ENCODE results near the gene LTBR.

LTBR gene

DNA sequence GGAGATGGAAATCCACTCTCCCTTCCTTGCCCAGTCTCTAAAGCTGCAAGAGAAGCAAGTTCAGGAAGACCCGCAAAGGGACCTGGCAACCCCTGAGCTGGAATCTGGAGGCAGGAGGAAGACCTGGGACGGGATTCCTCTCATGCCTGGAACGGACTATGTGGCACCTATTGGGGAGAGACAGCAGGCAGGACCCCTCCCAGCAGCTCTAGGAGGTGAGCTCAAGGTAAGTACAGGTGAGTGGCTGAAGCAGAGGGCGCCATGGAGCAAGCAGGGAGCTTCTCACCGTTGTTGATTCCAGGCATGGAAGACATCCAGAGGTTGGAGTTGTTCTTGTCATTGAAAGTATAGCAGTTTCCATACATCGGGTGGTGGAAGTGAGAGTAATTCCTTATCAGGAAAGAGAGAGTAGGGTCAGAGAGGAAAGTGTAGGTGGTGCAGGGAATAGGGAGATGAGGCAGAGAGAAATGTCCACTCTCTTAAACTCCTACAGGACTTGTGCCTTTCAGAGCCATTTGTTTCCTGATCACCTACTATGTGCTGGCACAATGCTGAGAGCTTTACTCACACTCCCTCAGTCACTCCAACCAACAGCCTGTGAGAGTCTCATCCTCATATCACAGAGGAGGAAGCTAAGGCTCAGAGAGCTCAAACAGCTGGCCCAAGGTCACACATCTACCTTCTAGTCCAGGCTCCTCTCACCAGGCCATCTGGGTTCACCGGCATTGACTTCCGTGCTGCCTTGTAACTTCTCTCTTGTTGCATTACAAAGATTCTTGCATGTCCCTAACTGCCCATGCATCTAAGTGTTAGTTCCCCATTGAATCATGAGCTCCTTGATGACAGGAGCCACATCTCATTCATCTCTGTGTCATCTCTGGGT lies 28.2 kb upstream of the LTBR start:
- no peaks in the 10 kb centered on the region for H3K27me3 ChIP-seq
- H3K4me1 ChIP-seq = no peaks in the 10 kb centered on the region
- DNase-seq = no peak
- H3K9me3 ChIP-seq = no peaks in the 10 kb centered on the region
- H3K4me3 ChIP-seq (ENCODE audit: low read depth, low read length) = no peak overlapping the region
- no peaks in the 10 kb centered on the region for H3K36me3 ChIP-seq
- TF ChIP-seq, protein P1, sequence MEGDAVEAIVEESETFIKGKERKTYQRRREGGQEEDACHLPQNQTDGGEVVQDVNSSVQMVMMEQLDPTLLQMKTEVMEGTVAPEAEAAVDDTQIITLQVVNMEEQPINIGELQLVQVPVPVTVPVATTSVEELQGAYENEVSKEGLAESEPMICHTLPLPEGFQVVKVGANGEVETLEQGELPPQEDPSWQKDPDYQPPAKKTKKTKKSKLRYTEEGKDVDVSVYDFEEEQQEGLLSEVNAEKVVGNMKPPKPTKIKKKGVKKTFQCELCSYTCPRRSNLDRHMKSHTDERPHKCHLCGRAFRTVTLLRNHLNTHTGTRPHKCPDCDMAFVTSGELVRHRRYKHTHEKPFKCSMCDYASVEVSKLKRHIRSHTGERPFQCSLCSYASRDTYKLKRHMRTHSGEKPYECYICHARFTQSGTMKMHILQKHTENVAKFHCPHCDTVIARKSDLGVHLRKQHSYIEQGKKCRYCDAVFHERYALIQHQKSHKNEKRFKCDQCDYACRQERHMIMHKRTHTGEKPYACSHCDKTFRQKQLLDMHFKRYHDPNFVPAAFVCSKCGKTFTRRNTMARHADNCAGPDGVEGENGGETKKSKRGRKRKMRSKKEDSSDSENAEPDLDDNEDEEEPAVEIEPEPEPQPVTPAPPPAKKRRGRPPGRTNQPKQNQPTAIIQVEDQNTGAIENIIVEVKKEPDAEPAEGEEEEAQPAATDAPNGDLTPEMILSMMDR (IDR thresholded peaks at IDR 0.05; ENCODE audit: low read depth, low read length) = no peak

DNA sequence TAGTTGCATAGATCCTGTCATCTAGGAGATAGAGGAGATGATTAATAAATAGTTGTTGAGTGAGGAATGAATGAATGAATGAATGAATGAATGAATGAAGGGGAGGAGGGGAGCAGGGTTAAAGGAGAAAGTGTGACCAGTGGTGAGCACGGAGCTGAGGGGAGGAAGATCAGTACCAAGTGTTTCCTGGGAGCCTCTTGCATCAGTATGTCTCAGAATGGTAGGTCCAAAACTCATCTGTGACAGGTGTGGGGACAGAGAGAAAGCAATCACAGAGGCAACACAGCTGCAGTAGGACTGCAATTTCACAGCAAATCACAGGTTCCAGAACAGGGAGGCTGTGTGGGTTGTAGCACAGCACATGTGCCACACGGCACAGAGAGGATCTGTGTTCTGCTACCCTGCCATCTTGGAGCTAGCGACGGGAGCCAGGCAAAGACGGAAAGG lies 27.6 kb upstream of the LTBR start:
- H3K36me3 ChIP-seq = no peaks in the 10 kb centered on the region
- no peak for DNase-seq
- TF ChIP-seq, protein P1 (IDR thresholded peaks at IDR 0.05; ENCODE audit: low read depth, low read length) = no peak
- H3K27me3 ChIP-seq = no peaks in the 10 kb centered on the region
- H3K4me3 ChIP-seq (ENCODE audit: low read depth, low read length) = no peak overlapping the region
- H3K9me3 ChIP-seq = no peaks in the 10 kb centered on the region
- no peaks in the 10 kb centered on the region for H3K4me1 ChIP-seq

DNA sequence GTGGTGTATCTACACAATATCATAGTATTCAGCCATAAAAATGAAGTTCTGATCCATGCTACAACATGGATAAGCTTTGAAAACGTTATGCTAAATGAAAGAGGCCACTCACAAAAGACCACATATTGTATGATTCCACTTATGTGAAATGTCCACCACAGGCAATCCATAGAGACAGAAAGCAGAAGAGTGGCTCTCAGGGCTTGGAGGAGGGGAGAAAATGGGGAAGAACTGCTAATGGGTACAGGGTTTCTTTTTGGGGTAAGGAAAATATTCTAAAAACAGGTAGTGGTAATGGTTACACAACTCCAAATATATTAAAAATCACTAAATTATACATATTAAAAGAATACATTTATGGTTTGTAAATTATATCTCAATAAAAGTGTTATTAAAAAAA lies 25.1 kb upstream of the LTBR start:
- no peak for DNase-seq
- H3K4me1 ChIP-seq = no peaks in the 10 kb centered on the region

DNA sequence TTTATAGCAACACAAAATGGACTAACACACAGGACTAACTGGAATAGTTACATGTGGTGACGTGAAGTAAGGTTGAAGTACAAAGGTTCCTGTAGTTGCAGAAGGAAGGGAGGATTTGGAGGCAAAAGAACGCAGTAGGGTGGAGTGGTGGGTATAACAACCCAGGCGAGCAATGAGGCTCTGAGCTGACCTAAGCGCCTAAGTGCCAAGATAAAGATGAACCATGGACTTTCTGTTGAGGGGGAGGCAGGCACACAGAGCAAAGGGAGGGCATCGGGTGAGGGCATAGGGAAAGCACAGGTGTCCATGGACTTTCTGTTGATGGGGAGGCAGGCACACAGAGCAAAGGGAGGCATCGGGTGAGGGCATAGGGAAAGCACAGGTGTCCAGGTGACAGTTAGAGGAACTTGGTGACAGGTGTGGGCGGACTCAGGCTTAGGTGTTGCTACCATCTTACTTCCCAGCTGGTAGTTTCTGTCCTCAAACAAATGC lies 23.8 kb upstream of the LTBR start:
- Histone ChIP-seq H3K36me3 (no peaks in the 10 kb centered on the region), H3K4me3 (ENCODE audit: low read depth, low read length) (no peak overlapping the region), H3K27me3 (no peaks in the 10 kb centered on the region), H3K4me1 (no peaks in the 10 kb centered on the region), H3K9me3 (no peaks in the 10 kb centered on the region)
- DNase-seq = no peak
- TF ChIP-seq, protein P1 (IDR thresholded peaks at IDR 0.05; ENCODE audit: low read depth, low read length) = no peak

More for the DNA sequence above, 25.1 kb upstream of the LTBR start:
- no peaks in the 10 kb centered on the region for H3K9me3 ChIP-seq
- H3K4me3 ChIP-seq (ENCODE audit: low read depth, low read length) = no peak overlapping the region
- H3K36me3 ChIP-seq = no peaks in the 10 kb centered on the region
- no peaks in the 10 kb centered on the region for H3K27me3 ChIP-seq
- TF ChIP-seq, protein P1 (IDR thresholded peaks at IDR 0.05; ENCODE audit: low read depth, low read length) = no peak

DNA sequence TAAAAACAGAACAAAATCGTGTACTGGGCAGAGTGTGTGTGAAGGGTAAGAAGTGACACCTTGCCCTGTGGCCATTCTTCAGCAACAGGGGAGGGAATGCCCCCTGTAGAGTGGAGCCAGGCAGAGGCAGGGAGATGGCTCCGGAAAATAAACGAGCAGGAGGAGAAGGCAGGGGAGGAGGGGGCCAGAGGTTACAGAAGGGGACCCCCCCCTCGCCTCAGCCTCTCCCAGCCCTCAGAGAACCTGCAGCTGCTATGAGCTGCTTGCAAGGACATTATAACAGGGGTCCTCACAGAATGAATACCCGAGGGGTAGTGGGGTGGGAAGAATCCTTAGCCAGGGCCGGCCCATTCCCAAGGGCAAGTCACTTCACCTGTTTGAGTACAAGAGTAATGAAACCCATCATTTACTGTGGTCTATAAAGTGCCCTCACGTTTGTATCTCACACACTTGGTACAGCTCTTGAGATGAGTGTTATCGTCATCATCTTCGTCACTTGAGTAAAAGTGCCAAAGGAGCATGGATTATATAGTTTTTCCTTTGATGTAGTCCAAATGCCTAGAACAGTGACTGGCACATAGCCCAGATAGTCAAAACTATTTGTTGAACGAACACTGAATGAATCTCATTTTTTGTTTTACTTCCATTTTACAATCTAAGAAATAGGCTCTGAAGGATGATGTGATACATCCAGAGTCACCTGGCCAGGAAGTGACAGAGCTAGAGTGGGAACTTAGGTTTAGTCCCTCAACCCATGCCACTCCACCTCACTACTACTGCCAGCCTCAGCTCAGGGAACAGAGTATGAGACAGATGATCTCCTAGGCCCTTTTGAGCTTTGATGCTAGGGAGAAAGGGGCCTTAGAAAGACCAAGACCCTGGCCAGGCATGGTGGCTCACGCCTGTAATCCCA lies 23.1 kb upstream of the LTBR start:
- Histone ChIP-seq H3K9me3 (no peaks in the 10 kb centered on the region), H3K4me3 (ENCODE audit: low read depth, low read length) (no peak overlapping the region), H3K4me1 (no peaks in the 10 kb centered on the region), H3K27me3 (no peaks in the 10 kb centered on the region), H3K36me3 (no peaks in the 10 kb centered on the region)
- no peak for DNase-seq
- TF ChIP-seq, protein P1 (IDR thresholded peaks at IDR 0.05; ENCODE audit: low read depth, low read length) = no peak

Measured in BE2C (cell line).